Immature natural killer cell (primary cell): ENCODE data around the gene ZNF3. TPM values are rescaled to one million over a fixed set of nuclear protein-coding genes. Genes with fewer than 3 reads are reported as not detected.
A peak's percentile ranks its signal among the peaks of the same experiment; 100 is the strongest.
"Not testable (repeated sequence)": the region's sequence is repeated elsewhere in the genome, so short reads cannot be mapped to it uniquely, and the experiment has no call there.

Source experiments
- DNase-seq, 3 donors: peaks; one replicate each; pipeline ENCODE4 v3.0.0; 2022; ENCODE audit warnings: mixed read lengths in 1 of 3
- H3K27ac Mint-ChIP-seq, 6 donors: one replicate each; pipeline ENCODE4 v1.8.0; 2020; ENCODE audit warnings: mixed read lengths in 6 of 6, mild to moderate bottlenecking in 5 of 6, inconsistent platforms in 4 of 6, moderate library complexity in 3 of 6
- H3K27me3 Mint-ChIP-seq, 3 donors: one replicate each; pipeline ENCODE4 v1.8.0; 2020 to 2021; ENCODE audit warnings: low read depth in 3 of 3, mild to moderate bottlenecking in 3 of 3, mixed read lengths in 3 of 3, moderate library complexity in 3 of 3, inconsistent platforms in 1 of 3
- H3K36me3 Mint-ChIP-seq, 3 donors: one replicate each; pipeline ENCODE4 v1.8.0; 2020; ENCODE audit warnings: mixed read lengths in 3 of 3, inconsistent platforms in 2 of 3, mild to moderate bottlenecking in 2 of 3
- H3K4me1 Mint-ChIP-seq, 2 donors: one replicate each; pipeline ENCODE4 v1.8.0; 2020; ENCODE audit warnings: inconsistent platforms in 2 of 2, mild to moderate bottlenecking in 2 of 2, mixed read lengths in 2 of 2, moderate library complexity in 1 of 2
- H3K4me3 Mint-ChIP-seq, 5 donors: one replicate each; pipeline ENCODE4 v1.8.0; 2020; ENCODE audit warnings: mild to moderate bottlenecking in 5 of 5, mixed read lengths in 5 of 5, inconsistent platforms in 3 of 5, moderate library complexity in 3 of 5
- H3K9me3 Mint-ChIP-seq, 6 donors: one replicate each; pipeline ENCODE4 v1.8.0; 2020; ENCODE audit warnings: mild to moderate bottlenecking in 6 of 6, mixed read lengths in 6 of 6, inconsistent platforms in 4 of 6, moderate library complexity in 3 of 6
- polyA plus RNA-seq, 3 donors: library from polyadenylated mRNA; unstranded; fragments of 300-500 nt; fragmentation: Illumina TruSeq; gene quantifications; one replicate each; pipeline ENCODE4 v1.2.3, GENCODE V29; 2021

The ZNF3 gene
- 10 to 100 TPM in 2 of 3 donors, 1 to 10 TPM in 1; 5.2 to 21.2 (median 12.2) TPM for polyA plus RNA-seq

DNA sequence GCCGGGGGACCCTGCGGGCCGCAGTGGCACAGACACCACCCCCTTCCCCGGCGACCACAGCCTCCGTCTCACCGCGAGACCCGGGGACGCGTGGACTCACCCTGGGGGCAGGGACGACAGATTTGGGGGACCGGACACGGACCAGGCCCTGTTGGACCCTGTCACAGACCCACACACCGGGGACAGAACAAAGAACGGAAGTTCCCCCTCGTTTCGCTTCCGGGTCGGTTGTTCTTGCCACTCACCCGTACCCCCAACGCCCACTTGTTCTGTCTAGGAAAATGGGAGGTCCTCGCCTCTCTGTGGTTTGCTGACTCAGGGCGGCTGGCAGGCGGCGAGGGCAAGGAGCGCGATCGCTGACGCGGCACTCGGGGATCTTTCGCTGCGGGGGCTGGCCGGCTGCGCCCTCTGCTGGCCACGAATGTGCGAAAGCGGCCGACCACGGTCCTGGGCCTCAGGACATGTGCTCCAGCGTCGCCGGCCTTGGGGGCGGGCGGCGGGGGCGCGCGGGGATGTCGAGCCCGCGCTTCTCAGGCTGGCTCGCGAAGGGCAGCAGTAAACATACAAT, at the start of gene ZNF3:
Gene ZNF3, minus strand, starts transcription at position 189 of the 568 bp plus-strand sequence. CDS start 4,366 bp downstream, outside the sequence.
- peaks cover 33 to 54% of the 10 kb centered on the region in 2 donors for H3K4me1 Mint-ChIP-seq
- peak; percentile 99 for DNase-seq
- H3K9me3 Mint-ChIP-seq: no peaks in the 10 kb centered on the region
- peaks cover 3 to 9% (median 3%) of the 10 kb centered on the region in 3 donors for H3K36me3 Mint-ChIP-seq
- peak within 1 kb of the TSS; percentile 88 to 97 (median 94) for H3K4me3 Mint-ChIP-seq
- H3K27ac Mint-ChIP-seq: peak within 1 kb of the TSS; percentile 85 to 97 (median 92)
- peaks cover 13 to 16% (median 15%) of the 10 kb centered on the region in 3 donors for H3K27me3 Mint-ChIP-seq

- H3K4me1 Mint-ChIP-seq: peaks cover 20 to 21% of the 10 kb centered on the region in 2 donors
- peak overlapping the region in 1 of 5 donors; percentile 30 for H3K4me3 Mint-ChIP-seq
- H3K27me3 Mint-ChIP-seq: peaks cover 5 to 13% (median 8%) of the 10 kb centered on the region in 3 donors
- peak; percentile 77 for DNase-seq
- H3K9me3 Mint-ChIP-seq: no peaks in the 10 kb centered on the region
- no peak overlapping the region for H3K27ac Mint-ChIP-seq
- H3K36me3 Mint-ChIP-seq: no peaks in the 10 kb centered on the region
Measured at GRCh38 chr7:100130608-100131453, 49.3 kb upstream of the ZNF3 start.

DNA sequence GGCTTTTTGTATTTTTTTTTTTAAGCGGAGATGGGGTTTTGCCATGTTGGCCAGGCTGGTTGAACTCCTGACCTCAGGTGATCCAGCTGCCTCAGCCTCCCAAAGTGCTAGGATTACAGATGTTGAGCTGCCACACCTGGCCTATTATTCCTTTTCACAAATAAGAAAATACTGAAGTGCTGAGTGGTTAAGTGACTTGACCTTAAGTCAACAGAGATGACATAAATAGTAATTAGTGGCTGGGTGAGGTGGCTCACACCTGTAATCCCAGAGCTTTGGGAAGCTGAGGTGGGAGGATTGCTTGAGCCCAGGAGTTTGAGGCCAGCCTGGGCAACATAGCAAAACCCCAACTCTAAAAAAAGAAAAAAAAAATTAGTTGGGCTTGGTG, 48.7 kb upstream of the ZNF3 start:
- H3K27ac Mint-ChIP-seq, H3K4me3 Mint-ChIP-seq, H3K9me3 Mint-ChIP-seq, H3K36me3 Mint-ChIP-seq, DNase-seq: not testable (repeated sequence)
- Mint-ChIP-seq H3K4me1 (peaks cover 23 to 26% of the 10 kb centered on the region in 2 donors), H3K27me3 (peaks cover 5 to 10% (median 8%) of the 10 kb centered on the region in 3 donors)

DNA sequence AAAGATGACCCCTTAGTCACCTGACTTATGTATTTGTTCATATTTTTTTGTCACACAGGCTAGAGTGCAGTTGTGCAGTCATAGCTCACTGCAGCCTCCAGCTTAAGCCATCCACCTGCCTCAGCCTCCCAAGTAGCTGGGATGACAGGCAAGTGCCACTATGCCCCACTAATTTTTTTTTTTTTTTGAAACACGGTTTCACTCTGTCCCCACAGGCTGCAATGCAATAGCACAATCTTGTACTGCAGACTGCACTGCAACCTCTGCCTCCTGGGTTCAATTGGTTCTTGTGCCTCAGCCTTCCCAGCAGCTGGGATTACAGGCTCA, 47.1 kb upstream of the ZNF3 start:
- Mint-ChIP-seq H3K4me3 (peak overlapping the region; percentile 66 to 82 (median 77)), H3K4me1 (peaks cover 33 to 37% of the 10 kb centered on the region in 2 donors), H3K27me3 (peaks cover 5 to 12% (median 8%) of the 10 kb centered on the region in 3 donors), H3K9me3 (no peaks in the 10 kb centered on the region), H3K27ac (peak overlapping the region in 1 of 6 donors; percentile 53), H3K36me3 (no peaks in the 10 kb centered on the region)
- DNase-seq: no peak

DNA sequence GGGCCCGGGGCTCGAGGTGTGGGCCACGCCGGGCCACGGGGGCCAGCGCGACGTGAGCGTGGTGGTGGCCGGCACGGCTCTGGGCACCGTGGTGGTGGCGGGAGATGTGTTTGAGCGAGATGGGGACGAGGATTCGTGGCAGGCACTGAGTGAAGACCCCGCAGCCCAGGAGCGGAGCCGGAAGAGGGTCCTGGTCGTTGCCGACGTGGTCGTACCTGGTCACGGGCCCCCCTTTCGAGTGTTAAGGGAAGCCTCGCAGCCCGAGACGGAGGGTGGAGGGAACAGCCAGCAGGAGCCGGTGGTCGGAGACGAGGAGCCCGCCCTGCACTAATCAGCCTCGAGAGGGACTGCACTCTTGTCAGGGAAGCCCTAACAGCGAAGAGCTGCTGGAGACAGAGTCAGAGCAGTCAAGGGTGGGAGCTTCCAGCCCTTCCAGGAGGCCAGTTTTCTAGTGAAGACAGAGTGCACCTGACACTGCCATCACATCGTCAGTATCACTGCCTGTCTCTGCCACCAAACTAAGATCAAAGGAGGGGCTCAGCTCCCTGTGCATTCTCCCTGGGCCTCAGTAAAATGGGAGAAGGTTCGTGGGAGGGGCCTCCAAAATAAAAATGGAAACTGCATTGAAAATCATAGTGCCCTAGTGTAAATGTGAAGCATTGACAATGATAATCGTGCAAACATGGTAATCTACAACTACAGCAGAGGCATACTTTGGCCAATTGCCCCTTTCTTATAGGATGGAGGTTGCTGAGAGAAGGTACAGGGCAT, 46.5 kb upstream of the ZNF3 start:
- peaks cover 33 to 37% of the 10 kb centered on the region in 2 donors for H3K4me1 Mint-ChIP-seq
- peak overlapping the region; percentile 66 to 82 (median 77) for H3K4me3 Mint-ChIP-seq
- peaks cover 5 to 12% (median 8%) of the 10 kb centered on the region in 3 donors for H3K27me3 Mint-ChIP-seq
- H3K36me3 Mint-ChIP-seq: no peaks in the 10 kb centered on the region
- H3K9me3 Mint-ChIP-seq: no peaks in the 10 kb centered on the region
- H3K27ac Mint-ChIP-seq: peak overlapping the region; percentile 35 to 76 (median 52)
- DNase-seq: peak in 1 of 3 donors; percentile 16

DNA sequence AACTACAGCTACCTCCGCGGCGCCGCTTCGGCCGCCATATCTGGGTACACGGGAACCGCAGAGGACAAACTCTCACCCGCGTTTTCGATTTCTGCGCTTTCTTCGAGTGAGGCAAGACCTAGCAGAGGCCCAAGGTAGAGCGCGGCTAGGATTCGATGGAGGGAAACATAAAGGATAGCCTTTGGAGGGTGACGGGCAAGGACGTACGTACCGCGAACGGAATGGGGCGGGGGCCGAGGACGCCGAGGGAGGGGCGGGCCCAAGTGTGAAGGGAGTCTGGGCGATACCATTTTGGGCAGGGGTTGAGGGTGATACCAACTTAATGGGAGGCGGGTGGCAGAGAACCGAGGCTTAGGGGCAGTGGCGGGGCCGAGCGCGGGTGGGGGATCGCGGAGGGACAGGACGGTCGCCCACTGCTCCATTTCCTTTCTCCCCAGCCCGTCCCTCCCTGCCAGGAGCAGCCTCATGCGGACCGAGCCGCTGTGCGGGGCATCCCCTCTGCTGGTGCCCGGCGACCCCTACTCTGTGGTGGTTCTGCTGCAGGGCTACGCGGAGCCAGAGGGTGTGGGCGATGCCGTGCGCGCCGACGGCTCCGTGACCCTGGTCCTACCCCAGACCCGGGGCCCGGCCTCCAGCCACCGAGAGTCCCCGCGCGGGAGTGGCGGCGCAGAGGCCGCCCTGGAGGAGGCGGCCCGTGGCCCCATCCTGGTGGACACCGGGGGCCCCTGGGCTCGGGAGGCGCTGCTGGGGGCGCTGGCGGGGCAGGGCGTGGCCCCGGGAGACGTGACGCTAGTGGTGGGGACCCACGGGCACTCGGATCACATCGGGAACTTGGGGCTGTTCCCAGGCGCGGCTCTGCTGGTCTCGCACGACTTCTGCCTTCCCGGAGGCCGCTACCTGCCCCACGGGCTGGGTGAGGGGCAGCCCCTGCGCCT, 45.7 kb upstream of the ZNF3 start, which contains the start of gene MBLAC1:
Gene MBLAC1, plus strand, starts transcription at position 37 of the 935 bp plus-strand sequence. Its CDS starts 429 bp downstream, at position 466.
- H3K36me3 Mint-ChIP-seq: no peaks in the 10 kb centered on the region
- peak within 1 kb of the TSS; percentile 99 to 100 (median 99) for H3K4me3 Mint-ChIP-seq
- H3K9me3 Mint-ChIP-seq: no peaks in the 10 kb centered on the region
- peak; percentile 92 to 94 (median 92) for DNase-seq
- H3K27ac Mint-ChIP-seq: peak within 1 kb of the TSS; percentile 98 to 100 (median 99)
- peaks cover 5 to 12% (median 8%) of the 10 kb centered on the region in 3 donors for H3K27me3 Mint-ChIP-seq
- H3K4me1 Mint-ChIP-seq: peaks cover 33 to 38% of the 10 kb centered on the region in 2 donors

DNA sequence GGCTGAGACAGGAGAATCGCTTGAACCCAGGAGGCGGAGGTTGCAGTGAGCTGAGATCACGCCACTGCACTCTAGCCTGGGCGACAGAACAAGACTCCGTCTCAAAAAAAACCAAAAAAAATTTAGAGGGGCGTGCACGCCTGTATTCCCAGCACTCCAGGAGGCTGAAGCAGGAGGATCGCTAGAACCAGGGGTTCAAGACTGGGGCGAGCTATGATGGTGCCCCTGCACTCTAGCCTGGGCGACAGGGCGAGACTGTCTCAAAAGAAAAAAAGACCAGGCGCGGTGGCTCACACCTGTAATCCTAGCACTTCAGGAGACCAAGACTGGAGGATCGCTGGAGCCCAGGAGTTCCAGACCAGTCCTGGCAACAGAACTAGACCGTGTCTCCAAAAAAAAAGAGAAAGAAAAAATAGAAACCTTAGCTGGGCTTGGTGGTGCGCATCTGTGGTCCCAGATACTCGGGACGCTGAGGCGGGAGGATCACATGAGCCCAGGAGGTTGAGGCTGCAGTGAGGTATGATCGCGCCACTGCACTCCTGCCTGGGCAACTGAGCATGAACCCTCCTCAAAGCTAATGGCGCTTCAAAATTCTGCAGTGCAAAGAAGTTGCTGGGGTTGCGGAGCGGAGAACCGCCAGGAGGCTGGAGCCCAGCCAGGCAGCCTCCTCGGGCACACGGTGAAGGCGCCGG, 44.9 kb upstream of the ZNF3 start:
- peaks cover 33 to 40% of the 10 kb centered on the region in 2 donors for H3K4me1 Mint-ChIP-seq
- no peaks in the 10 kb centered on the region for H3K9me3 Mint-ChIP-seq
- H3K27me3 Mint-ChIP-seq: peaks cover 5 to 10% (median 6%) of the 10 kb centered on the region in 3 donors
- no peak for DNase-seq
- peak overlapping the region; percentile 98 to 100 (median 99) for H3K27ac Mint-ChIP-seq
- no peaks in the 10 kb centered on the region for H3K36me3 Mint-ChIP-seq
- H3K4me3 Mint-ChIP-seq: peak overlapping the region; percentile 99 to 100 (median 99)

DNA sequence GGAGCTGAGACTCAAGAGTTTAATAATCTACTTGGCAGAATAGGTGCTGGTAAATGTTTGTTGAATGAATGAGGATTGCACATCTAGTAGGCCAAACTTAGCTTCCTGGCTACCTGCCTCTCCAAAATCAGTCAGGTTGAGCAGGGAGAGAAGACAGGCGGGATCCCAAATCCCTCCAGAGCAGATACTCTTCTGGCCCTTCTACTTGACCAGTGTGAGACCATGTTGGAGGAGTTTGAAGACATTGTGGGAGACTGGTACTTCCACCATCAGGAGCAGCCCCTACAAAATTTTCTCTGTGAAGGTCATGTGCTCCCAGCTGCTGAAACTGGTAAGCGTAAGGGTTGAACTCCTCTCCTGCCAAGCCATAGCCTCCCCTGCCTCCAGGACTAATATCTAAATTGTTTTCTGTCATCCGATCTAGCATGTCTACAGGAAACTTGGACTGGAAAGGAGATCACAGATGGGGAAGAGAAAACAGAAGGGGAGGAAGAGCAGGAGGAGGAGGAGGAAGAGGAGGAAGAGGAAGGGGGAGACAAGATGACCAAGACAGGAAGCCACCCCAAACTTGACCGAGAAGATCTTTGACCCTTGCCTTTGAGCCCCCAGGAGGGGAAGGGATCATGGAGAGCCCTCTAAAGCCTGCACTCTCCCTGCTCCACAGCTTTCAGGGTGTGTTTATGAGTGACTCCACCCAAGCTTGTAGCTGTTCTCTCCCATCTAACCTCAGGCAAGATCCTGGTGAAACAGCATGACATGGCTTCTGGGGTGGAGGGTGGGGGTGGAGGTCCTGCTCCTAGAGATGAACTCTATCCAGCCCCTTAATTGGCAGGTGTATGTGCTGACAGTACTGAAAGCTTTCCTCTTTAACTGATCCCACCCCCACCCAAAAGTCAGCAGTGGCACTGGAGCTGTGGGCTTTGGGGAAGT, 43.0 kb upstream of the ZNF3 start:
- Mint-ChIP-seq H3K4me3 (peak overlapping the region in 4 of 5 donors; percentile 37 to 100 (median 85)), H3K4me1 (peaks cover 42 to 48% of the 10 kb centered on the region in 2 donors)

GRCh38 chr7:100122568-100122967, 41.0 kb upstream of the ZNF3 start:
- Mint-ChIP-seq H3K4me3 (peak overlapping the region in 1 of 5 donors; percentile 58), H3K27me3 (peaks cover 9 to 16% (median 16%) of the 10 kb centered on the region in 3 donors), H3K9me3 (no peaks in the 10 kb centered on the region), H3K27ac (peak overlapping the region in 2 of 6 donors; percentile 45 to 58), H3K36me3 (no peaks in the 10 kb centered on the region), H3K4me1 (peaks cover 49 to 52% of the 10 kb centered on the region in 2 donors)
- DNase-seq: no peak

More for the DNA sequence above, 43.0 kb upstream of the ZNF3 start:
- Mint-ChIP-seq H3K36me3 (no peaks in the 10 kb centered on the region), H3K27me3 (peaks cover 6 to 11% (median 9%) of the 10 kb centered on the region in 3 donors), H3K27ac (peak overlapping the region in 5 of 6 donors; percentile 55 to 87 (median 77)), H3K9me3 (no peaks in the 10 kb centered on the region)
- no peak for DNase-seq

GRCh38 chr7:100122067-100122466, 40.5 kb upstream of the ZNF3 start:
- Mint-ChIP-seq H3K4me3 (no peak overlapping the region), H3K27ac (no peak overlapping the region), H3K4me1 (peaks cover 49 to 52% of the 10 kb centered on the region in 2 donors), H3K27me3 (peaks cover 8 to 16% (median 15%) of the 10 kb centered on the region in 3 donors), H3K9me3 (no peaks in the 10 kb centered on the region), H3K36me3 (no peaks in the 10 kb centered on the region)
- no peak for DNase-seq

DNA sequence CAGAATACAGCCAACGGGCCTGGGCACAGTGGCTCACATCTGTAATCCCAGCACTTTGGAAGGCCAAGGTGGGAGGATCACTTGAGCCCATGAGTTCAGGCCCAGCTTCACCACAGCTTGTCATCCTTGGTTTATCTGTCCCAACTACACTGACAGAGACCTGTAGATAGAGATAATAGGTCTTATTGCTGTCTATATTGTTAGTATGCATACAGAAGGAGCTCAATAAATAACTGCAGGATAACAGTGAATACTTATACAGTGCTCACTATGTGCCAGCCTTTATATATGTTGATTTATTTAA, 39.2 kb upstream of the ZNF3 start:
- no peak for DNase-seq
- Mint-ChIP-seq H3K9me3 (no peaks in the 10 kb centered on the region), H3K4me3 (peak overlapping the region; percentile 90 to 97 (median 92)), H3K27ac (peak overlapping the region; percentile 97 to 99 (median 98)), H3K4me1 (peaks cover 45 to 47% of the 10 kb centered on the region in 2 donors), H3K27me3 (peaks cover 4 to 11% (median 8%) of the 10 kb centered on the region in 3 donors), H3K36me3 (peaks cover 0 to 3% (median 0%) of the 10 kb centered on the region in 3 donors)
